NCI-H2107 (cell line): ENCODE data around the gene C10orf53.
"Not testable (repeated sequence)": the region's sequence is repeated elsewhere in the genome, so short reads cannot be mapped to it uniquely, and the experiment has no call there.

Experiments used
- DNase-seq: peaks from one replicate; lab custom pipeline; 2025; lab: John Stamatoyannopoulos, UW

The C10orf53 gene

GRCh38 chr10:49688261-49688846 is 8.9 kb downstream of the C10orf53 start:
- DNase-seq, result no peak

- no peak for DNase-seq
These were observed 9.5 kb downstream of the C10orf53 start for GRCh38 chr10:49688920-49689319.

GRCh38 chr10:49689882-49690510 is 10.5 kb downstream of the C10orf53 start:
- DNase-seq, result no peak

- no peak for DNase-seq
These were observed 11.4 kb downstream of the C10orf53 start for GRCh38 chr10:49690698-49691356.

- no peak for DNase-seq
These were observed 12.1 kb downstream of the C10orf53 start for GRCh38 chr10:49691588-49691987.

GRCh38 chr10:49694466-49694865 is 15.0 kb downstream of the C10orf53 start:
- no peak for DNase-seq

GRCh38 chr10:49696311-49696710 is 16.9 kb downstream of the C10orf53 start:
- DNase-seq, result no peak

- DNase-seq, result no peak
These were observed 19.2 kb downstream of the C10orf53 start for GRCh38 chr10:49698679-49699078.

GRCh38 chr10:49700211-49700610 is 20.8 kb downstream of the C10orf53 start:
- DNase-seq, result no peak

GRCh38 chr10:49700997-49701396 is 21.5 kb downstream of the C10orf53 start:
- DNase-seq, result peak; percentile 23

GRCh38 chr10:49707585-49707984 is 28.1 kb downstream of the C10orf53 start:
- DNase-seq, result no peak

GRCh38 chr10:49709934-49710333 is 30.5 kb downstream of the C10orf53 start:
- no peak for DNase-seq

- no peak for DNase-seq
These were observed 31.5 kb downstream of the C10orf53 start for GRCh38 chr10:49710966-49711365.

GRCh38 chr10:49711481-49711880 is 32.0 kb downstream of the C10orf53 start:
- no peak for DNase-seq

- DNase-seq, result no peak
These were observed 33.8 kb downstream of the C10orf53 start for GRCh38 chr10:49713266-49713665.

GRCh38 chr10:49715157-49715556 is 35.7 kb downstream of the C10orf53 start:
- not testable (repeated sequence) for DNase-seq

GRCh38 chr10:49726593-49726992 is 47.1 kb downstream of the C10orf53 start:
- no peak for DNase-seq

GRCh38 chr10:49733866-49734265 is 54.4 kb downstream of the C10orf53 start:
- DNase-seq, result no peak

GRCh38 chr10:49734676-49735075 is 55.2 kb downstream of the C10orf53 start:
- DNase-seq, result no peak

GRCh38 chr10:49735161-49735560 is 55.7 kb downstream of the C10orf53 start:
- no peak for DNase-seq

GRCh38 chr10:49735848-49736563 is 56.6 kb downstream of the C10orf53 start:
- DNase-seq, result no peak

GRCh38 chr10:49736564-49737113 is 57.2 kb downstream of the C10orf53 start:
- no peak for DNase-seq
